GM12801 (cell line): ENCODE measurements around the gene SNRNP48.

ENCODE experiments used
- CTCF ChIP-seq: IDR thresholded peaks from one replicate; pipeline ENCODE4 v1.5.1; 2011; ENCODE audit warnings: control low read depth; ENCODE audit not compliant: insufficient read length; ENCODE audit errors: extremely low read depth

The SNRNP48 gene

GRCh38 chr6:7574500-7574899 is 15.5 kb upstream of the SNRNP48 start:
- no peak for TF ChIP-seq CTCF

GRCh38 chr6:7578516-7578915 is 11.5 kb upstream of the SNRNP48 start:
- no peak for TF ChIP-seq CTCF

- no peak for TF ChIP-seq CTCF
Observed at GRCh38 chr6:7578931-7579330, 11.1 kb upstream of the SNRNP48 start.

- TF ChIP-seq CTCF: no peak
Observed at GRCh38 chr6:7579851-7580250, 10.1 kb upstream of the SNRNP48 start.

- no peak for TF ChIP-seq CTCF
Observed at GRCh38 chr6:7580537-7580926, 9.5 kb upstream of the SNRNP48 start.

GRCh38 chr6:7580927-7581618 is 8.9 kb upstream of the SNRNP48 start:
- TF ChIP-seq CTCF: no peak

- no peak for TF ChIP-seq CTCF
Observed at GRCh38 chr6:7585287-7585930, 4.6 kb upstream of the SNRNP48 start.
